Suppressor macrophage treated with lipopolysaccharide for 4 hours (primary cell): ENCODE measurements around the gene MORC4.

Source experiments
- DNase-seq: peaks from one replicate; pipeline ENCODE4 v3.0.0-alpha.2; 2020

The MORC4 gene

DNA sequence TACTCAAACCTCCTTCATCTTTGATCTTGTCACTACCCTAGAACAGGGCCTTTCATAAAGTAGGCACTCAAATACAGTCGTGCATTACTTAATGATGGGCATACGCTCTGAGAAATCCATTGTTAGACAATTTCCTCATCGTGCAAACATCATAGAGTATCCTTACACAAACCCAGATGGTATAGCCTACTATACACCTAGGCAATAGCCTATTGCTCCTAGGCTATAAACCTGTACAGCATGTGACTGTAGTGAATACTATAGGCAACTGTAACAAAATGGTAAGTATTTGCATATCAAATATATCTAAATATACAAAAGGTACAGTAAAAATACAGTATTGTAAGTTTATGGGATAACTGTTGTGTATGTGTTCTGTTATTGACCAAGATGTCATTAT is 47.9 kb downstream of the MORC4 start:
- no peak for DNase-seq

DNA sequence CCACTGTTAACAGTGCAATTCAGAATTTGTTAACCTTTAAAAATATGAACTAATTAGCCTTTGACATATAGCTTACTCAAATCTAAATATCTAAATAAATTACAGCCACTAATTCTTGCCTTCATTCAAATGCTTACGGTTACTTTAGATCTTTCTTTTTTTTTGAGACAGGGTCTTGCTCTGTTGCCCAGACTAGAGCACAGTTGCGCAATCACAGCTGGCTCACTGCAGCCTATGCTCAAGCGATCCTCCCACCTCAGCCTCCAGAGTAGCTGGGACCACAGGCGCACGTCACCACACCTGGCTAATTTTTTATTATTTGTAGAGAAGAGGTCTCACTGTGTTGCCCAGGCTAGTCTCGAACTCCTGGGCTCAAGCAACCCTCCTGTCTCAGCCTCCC is 48.8 kb downstream of the MORC4 start:
- DNase-seq, result no peak

DNA sequence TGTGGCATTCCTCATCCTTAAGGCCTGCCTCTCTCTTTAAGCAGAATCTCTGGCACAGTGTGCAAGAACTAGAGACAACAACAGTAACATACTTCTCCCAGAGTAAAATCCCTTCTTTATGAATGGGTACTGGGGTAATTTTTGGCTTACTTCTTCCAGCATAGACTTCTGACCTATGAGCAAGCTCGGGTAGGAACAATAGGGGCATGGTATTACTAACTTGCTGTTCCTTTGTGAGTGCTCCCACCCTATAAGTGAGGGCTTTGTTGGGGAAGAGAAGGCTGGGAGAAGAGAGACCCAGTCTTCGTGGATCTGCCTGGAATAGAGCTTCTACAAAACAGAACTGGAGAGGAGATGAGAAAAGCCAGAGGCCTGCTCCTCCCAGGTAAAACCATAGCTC is 49.6 kb downstream of the MORC4 start:
- DNase-seq, result no peak

DNA sequence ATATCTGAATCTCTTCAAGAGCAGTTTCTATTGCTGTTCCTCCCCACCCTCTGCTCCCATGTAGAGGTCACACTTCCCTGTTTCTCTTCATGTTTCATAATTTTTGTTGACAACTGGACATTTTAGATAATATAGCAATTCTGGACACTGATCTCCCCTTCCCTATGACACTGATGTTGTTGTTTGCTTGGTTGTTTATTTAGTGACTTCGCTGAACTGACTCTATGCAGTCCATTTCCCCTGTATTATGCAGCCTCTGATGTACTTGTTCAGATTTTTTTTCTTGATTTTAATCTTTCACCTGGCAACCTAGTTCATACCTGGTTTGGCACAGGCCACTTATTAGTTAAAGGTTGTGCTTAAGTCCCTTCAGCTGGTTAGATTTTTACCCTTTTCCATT is 50.6 kb downstream of the MORC4 start:
- DNase-seq, result no peak

DNA sequence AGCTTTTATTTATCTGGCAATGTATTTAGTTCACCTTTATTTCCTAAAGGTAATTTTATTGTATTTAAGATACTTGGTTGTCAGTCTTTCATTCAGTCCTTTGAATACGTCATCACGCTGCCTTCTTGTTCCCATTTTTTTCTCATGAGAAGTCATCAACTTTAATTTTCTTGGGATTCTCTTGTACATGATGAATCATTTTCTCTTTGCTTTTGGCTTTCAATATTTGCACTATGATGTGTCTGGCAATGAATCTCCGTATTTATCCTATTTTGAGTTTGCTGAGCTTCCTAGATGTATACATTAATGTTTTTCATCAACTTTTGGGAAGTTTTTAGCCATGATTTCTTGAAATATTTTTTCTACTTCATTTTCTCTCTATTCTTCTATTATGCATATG is 51.4 kb downstream of the MORC4 start:
- DNase-seq, result no peak

DNA sequence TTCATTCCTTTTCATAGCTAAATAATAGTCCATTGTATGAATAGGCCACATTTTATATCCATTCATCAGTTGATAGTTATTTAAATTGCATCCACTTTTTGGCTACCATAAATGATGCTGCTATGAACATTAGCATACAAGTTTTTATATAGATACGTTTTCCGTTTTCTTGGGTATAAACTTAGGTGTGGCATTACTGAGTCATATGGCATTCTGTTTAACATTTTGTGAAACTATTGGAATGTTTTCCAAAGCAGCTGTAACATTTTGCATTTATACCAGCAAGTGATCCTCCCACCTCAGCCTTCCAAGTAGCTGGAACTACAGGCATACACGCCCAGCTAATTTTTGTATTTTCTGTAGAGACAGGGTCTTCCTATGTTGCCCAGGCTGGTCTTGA is 53.5 kb downstream of the MORC4 start:
- DNase-seq, result no peak

DNA sequence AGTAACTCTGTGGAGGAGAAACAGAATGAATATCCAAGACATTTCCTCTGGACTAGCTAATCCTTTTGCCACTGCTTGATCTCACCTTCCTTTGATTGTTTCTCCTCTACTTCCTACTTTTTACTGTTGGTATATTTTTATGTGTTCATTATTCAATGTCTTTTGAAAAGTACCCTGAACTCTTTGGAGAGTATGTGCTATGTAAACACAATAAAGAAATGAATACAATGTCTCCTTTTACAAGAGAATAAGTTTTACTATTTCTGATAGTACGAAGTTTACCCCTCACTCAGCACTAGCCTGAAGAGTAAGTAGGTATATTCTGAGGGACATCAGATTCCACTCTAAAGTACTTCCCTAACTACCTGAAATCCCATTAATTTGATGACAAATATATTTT is 59.9 kb downstream of the MORC4 start:
- no peak for DNase-seq

DNA sequence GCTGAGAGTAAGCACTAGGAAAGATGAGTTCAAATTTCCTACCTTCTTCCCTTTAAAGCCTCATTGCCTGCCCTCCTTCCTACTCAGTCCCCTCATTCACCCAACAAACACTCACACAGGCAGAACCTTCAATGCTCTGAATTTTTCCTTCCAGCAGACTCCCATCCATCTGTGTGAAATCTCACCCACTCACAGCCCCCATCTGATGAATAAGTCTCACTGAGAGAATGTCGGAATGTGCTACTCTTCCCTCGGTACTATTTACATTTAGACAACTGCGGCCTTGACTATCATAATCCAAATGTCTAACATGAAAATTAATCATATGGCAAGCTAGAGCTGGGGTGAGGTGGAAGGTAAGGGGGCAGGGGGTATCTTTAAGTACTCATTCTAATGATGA is 60.4 kb downstream of the MORC4 start:
- no peak for DNase-seq

DNA sequence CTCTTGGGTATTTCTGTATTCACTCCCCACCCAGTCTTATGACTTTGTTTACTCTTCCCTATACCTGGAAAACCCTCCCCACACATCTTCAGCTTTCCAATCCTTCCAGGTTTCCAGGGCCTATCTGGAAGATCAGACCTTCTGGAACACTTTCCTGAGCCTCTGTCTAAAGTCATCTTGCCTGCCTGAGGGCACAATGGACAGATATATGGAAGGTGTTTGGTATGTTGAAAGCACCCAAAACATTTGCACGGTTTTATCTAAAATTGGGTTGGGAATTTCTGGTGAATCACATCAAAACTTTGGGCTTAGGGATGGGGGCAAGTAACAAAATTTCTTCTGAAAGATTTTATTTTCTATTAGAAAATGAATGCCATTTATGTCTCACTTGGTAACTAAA is 63.8 kb downstream of the MORC4 start:
- no peak for DNase-seq

DNA sequence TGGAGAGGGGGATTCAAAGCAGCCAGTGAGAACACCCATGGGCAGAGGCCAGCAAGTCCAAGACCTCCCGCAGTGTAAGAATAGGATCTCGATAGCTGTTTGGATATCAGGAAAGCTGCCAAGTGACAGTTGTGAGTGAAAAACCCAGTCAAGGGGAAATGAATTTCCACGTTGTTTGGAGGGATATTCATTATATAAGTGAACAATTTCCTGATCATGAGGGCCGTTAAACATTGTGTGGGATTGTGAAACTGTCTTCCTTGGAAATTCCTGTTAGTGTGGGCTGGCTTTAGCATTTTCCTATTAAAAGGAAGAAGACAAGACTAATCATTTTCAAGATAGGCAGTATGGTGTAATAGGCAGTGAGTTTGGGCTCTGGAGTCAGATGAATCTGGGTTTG is 64.8 kb downstream of the MORC4 start:
- no peak for DNase-seq

DNA sequence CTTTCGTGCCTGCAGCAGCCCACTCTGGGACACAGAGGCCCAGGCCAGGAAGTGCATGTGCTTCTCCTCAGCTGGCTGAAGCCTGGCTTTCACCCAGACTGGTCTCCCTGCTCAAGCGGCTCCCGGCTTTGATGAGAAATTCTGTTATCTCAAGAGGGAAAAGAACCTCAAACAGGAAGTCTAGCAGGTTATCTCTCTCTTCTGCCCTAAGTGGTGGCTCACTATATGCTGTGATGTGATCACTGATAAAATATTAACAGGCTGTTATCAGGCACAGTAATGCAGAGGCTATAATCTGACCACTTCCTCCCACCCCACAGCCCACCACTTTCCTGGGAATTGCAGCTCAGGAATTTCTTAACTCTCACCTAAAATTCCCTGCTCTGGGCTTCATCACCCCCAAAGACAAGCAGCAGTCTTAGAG is 66.5 kb downstream of the MORC4 start:
- DNase-seq, result no peak

DNA sequence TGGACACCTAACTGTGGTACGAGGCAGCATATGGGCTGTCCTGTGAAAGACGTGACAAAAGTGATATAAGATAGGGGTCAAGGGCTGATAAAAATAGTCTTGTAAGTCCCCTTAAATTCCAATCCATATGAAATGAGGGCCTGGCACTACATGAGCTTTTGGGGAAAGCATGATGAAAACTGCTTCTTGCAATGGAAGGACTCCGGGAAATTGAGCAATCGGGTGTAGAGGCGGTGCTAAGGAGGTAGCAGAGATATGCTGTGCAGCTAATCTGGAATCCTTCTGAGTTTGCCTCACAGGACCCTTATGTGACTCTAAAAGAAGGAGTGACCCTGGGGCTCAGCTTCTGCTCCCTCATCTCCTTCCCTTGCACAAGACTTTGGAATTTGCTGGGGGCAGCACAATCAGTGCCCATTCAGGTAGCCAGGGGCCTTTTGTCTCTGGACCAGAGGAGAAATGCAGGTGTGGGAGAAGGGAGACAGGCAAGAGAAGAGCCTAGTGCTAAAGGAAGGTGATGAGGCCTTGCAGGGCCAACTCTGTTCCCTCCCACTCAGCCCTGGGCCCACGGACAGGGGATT is 67.0 kb downstream of the MORC4 start:
- no peak for DNase-seq

DNA sequence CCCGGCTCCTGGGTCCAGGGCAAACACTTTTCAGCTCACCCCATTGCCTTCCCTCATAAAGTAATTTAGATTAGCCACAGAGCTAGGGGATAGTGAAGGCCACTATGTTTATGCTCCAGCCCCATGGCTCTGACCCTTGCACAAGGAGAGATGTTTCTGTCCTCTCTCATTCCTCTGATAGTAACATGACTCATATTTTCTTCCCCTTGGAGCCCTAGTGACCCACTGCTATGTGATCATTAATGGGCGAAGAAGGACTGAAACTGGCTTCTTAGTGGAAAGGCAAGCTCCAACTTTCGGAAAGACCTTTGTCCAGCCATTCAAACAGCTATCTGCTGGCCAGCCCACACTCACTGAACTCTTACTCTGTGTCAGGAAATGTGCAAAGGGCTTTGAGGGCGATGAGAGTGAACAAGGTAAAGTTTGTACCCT is 67.5 kb downstream of the MORC4 start:
- no peak for DNase-seq

DNA sequence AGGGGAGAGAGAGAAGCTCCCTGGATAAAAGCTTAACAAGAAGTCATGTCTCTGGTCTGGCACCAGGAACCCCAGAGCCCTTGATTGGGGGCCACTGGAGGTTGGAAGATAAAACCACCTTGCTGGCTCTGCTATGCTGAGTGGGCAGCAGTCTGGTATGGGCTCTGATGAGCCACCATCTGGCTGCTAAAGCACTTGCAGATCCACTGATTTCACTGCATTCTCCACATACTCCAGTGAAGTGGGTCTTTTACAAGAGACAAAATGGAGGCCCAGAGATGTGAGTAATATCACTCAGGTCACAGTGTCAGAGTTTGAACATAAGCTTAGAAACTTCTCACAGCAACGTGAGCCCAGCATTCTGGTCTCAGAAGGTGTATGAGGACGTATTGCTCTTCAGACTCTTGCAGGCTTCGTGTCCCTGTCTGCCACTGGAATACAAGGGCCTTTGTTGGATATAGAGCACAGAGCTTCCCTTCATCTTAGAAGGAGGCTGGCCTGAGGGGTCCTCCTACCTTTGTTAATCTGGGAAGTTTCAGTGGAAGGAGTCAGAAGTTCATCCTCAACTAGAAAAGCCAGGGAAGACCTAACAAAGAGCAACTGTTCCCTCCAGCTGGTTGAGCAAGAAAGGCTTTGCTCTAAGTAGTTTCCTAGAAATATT is 68.1 kb downstream of the MORC4 start:
- no peak for DNase-seq

DNA sequence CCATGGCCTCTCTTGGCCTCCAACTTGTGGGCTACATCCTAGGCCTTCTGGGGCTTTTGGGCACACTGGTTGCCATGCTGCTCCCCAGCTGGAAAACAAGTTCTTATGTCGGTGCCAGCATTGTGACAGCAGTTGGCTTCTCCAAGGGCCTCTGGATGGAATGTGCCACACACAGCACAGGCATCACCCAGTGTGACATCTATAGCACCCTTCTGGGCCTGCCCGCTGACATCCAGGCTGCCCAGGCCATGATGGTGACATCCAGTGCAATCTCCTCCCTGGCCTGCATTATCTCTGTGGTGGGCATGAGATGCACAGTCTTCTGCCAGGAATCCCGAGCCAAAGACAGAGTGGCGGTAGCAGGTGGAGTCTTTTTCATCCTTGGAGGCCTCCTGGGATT is 71.8 kb downstream of the MORC4 start:
- no peak for DNase-seq

DNA sequence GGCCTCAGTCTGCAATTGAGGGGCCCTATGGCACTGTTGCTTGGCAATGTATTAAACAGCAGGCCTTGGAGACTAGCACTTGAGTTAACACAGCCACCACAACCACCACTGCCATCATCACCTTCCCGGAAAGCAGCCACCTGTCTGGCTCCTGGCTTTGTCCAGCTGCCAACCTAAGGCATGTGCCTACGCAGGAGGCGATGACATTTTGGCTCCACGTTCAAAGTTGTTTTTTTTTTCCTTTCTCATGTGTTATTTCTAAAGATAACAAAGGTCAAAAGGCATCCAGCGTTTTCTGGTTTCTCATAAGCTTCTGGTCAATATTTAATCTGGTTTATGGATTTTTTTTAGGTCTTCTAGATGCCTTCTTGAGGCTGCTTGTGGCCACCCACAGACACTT is 72.3 kb downstream of the MORC4 start:
- no peak for DNase-seq

DNA sequence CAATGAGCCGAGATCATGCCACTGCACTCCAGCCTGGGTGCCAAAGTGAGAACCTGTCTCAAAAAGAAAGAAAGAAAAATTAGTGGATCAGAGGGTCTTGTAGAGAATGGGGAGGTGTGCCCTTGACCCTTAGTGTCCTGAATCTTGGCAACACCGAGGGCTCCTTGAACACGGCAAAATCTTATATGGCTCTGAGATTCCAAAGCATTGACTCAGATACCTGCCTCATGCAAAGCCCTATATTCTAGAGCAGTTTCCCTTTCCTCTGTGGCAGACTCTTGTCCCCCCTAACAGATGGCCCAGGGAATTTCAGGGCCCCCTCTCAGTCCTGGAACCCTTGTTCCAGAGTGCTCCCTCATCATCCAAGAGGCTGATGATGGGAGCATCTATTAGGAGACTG is 73.0 kb downstream of the MORC4 start:
- DNase-seq, result no peak

DNA sequence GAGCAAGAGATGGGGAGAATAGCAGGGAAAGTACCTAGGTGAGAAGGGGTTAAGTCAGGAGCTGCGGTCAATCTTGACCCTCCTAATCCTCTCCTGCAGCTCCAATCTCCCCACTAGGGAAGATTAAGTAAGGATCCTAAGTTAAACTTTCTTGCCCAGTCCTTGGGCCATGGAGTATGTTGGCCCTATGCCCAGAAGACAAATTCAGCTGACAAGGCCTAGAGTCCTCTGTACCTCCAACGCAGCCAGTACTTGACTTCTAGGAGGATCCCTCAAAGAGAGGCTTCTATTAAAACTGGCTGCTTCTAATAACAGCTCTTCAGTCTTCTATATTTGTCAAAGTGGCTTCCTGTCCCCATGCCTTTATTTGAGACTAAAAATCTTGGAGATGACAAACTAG is 78.4 kb downstream of the MORC4 start:
- DNase-seq, result no peak

DNA sequence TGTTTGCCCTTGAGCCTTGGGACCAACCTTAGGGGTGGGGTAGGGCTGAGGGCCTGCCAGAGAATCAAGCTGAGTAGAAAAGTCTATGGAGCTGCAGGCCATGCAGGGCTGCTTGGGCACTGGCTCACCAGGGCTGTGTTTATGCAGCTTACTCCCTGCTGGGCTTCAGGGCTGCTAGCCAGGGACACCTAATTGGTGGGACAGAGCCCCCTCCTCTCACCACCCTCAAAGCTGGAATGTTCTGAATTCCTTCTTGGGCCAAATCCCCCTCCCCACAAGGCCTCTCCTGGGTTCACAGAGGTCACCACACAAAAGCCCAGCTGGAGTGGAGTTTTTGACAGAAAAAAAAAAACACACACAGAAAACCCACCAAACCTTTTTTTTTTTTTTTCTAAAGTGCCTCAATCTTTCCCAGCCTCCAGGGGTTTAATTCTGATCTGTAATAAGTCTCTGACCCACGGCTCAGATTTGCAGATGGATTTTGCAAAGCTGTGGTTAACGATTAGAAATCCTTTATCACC is 80.0 kb downstream of the MORC4 start, which contains the start of gene CLDN2:
Gene CLDN2 (plus strand): TSS at position 471 of the 521 bp plus-strand sequence. CDS start 7,827 bp downstream, outside the sequence.
- no peak for DNase-seq

DNA sequence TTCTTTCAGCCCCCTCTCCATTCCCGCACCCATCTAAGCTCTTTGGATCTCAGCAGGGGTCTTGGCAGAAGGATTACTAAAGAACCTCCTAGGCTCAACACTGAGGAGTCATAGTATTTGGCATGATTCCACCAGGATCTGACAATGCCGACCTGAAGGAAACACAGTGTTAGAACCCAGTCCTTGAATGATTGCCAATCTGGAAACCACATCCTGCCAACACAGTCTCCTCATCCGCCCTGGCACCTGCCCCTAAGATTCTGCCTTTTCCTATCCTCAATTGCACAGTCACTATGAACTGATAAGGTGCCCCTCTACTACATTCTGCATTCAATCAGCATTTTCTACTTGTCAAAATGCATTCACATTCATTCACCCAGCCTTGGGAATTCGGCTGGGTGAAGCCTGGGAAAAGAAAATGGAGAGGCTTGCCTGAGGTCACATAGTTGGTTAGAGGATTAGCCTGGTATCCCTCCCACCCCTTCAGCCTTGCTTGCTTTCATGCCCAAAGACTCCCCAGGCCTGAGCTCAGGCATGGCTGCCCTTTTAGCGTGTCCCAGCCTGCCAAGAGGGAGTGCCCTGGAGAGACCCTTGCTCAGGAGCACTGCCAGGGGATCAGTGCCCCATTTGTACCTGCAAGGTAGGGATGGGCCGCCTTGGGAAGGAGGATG is 82.0 kb downstream of the MORC4 start:
- no peak for DNase-seq

DNA sequence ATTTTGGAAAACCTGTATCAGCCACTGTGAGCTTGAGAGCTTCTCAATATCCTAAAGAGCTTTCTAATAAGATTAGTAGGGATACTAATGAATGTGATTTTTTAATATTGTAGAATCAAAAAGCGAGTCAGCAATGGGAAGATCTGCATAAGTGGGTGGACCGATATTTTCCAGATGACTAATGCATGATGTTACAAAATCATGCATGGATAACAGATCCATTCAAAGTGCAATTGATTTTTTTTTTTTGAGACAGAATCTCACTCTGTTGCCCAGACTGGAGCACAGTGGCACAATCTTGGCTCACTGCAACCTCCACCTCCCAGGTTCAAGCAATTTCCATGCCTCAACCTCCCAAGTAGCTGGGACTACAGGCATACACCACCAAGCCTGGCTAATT is 87.1 kb downstream of the MORC4 start:
- DNase-seq, result no peak

DNA sequence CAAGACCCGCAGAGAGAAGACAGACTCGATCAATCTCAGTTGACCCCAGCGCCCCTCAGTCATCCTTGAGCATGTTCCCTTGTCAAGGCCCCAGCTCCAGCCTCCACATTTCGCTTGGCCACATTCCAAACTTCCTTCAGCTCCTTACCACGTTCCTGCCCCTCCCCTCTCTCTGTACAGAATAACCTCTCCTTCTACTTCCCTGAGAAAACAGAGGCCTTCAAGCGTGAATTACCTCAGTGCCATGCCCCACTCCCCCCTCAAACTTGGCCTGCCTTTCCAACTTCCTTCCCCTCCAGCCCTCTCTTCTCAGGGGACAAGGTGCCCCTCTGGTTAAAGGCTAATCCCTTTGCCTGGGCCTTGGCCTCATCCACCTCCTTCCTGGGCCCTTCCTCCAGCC is 93.7 kb downstream of the MORC4 start:
- DNase-seq, result no peak

DNA sequence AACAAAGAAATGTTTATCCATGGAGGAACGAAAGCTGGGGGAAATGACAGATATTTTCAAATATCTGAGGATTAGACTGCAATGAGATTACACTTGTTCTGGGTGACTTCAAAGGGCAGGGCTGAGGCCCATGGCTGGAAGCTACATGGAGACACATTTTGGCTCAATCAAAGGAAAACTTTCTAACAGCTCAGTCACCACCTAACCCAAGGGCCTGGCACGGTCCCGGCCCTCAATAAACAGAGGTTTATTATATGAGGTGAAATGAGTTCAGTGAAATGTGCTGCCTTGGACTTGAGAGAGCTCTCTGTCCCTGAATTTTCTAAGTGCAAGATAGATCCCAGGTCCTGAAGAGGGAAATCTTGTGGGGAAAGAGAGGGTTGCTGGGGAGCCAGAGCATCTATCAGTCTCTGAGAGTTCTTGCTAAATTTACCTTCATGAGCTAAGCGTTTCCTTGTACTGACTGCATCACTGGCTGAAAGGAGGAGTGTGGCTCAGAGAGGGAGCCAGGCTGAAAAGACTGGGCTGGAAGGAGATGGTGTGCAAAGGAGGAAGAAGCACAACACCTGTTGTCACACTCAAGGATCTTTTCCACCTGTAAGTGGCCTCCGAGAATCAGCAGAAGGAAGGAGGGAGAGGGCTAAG is 94.8 kb downstream of the MORC4 start:
- no peak for DNase-seq
